H1 (cell line): ENCODE results near the gene PLXND1. TPM values are rescaled to one million over a fixed set of nuclear protein-coding genes. Genes with fewer than 3 reads are reported as not detected.
A peak's percentile ranks its signal among the peaks of the same experiment; 100 is the strongest.

Experiments used
- CTCF ChIA-PET: fragments of 300-600 bp; sonication (Branson Sonifier 250); formaldehyde crosslinking; loops from one replicate; lab custom pipeline; 2021; ENCODE audit not compliant: partially characterized antibody; lab: Charles Lee
- POLR2A ChIA-PET: fragments of 300-600 bp; sonication (Branson Sonifier 250); formaldehyde crosslinking; loops from one replicate; lab custom pipeline; 2021; ENCODE audit warnings: inconsistent platforms; ENCODE audit not compliant: partially characterized antibody; lab: Charles Lee
- DNase-seq, 2 experiments: peaks; one replicate each; pipeline versions ENCODE4 v3.0.0 to v3.0.0-alpha.2; 2010 to 2022; ENCODE audit warnings: low spot score in 2 of 2, low read depth in 1 of 2, mixed read lengths in 1 of 2
- FAIRE-seq: peaks from 2 replicates; lab custom pipeline; 2011; peaks lifted over from hg19 to GRCh38; lab: Jason Lieb, UNC
- H2AFZ ChIP-seq: 2 replicates; pipeline ENCODE4 v1.8.1; 2012; ENCODE audit warnings: low read length, inconsistent platforms
- H2AK5ac ChIP-seq: 2 replicates; pipeline ENCODE4 v1.6.1; 2013; ENCODE audit warnings: low read depth, low read length
- H2BK120ac ChIP-seq: replicated peaks from 2 replicates; pipeline ENCODE3; 2013; ENCODE audit warnings: low read depth, low read length, inconsistent platforms
- H2BK12ac ChIP-seq: 2 replicates; pipeline ENCODE4 v1.6.1; 2013; ENCODE audit warnings: low read depth, low read length
- H2BK15ac ChIP-seq: 2 replicates; pipeline ENCODE4 v1.6.1; 2013; ENCODE audit warnings: low read length
- H2BK20ac ChIP-seq: 2 replicates; pipeline ENCODE4 v1.6.1; 2013; ENCODE audit warnings: low read length
- H2BK5ac ChIP-seq: 2 replicates; pipeline ENCODE4 v1.6.1; 2013; ENCODE audit warnings: low read depth, low read length
- H3K14ac ChIP-seq: 2 replicates; pipeline ENCODE4 v1.6.1; 2013; ENCODE audit warnings: inconsistent platforms; ENCODE audit not compliant: insufficient read length
- H3K18ac ChIP-seq: 2 replicates; pipeline ENCODE4 v1.6.1; 2013; ENCODE audit warnings: low read length; ENCODE audit errors: extremely low read depth
- H3K23ac ChIP-seq: 2 replicates; pipeline ENCODE4 v1.6.1; 2013; ENCODE audit warnings: inconsistent platforms; ENCODE audit not compliant: insufficient read length
- H3K23me2 ChIP-seq: 2 replicates; pipeline ENCODE4 v1.6.1; 2013; ENCODE audit warnings: low read depth, low read length
- H3K27ac ChIP-seq: 2 replicates; pipeline ENCODE4 v1.6.1; 2011; ENCODE audit warnings: low read depth, low read length, inconsistent platforms
- H3K27me3 ChIP-seq, 4 experiments: replicated peaks in 1 of 4; 1 replicate in 1 of 4; 2 replicates in 3 of 4; pipeline versions ENCODE4 v1.6.1 to v1.8.1; 2011 to 2013; ENCODE audit warnings: low read length in 3 of 4, mild to moderate bottlenecking in 3 of 4, inconsistent platforms in 2 of 4, mixed read lengths in 2 of 4, moderate library complexity in 1 of 4; ENCODE audit not compliant: control insufficient read depth in 3 of 4, insufficient read depth in 3 of 4; ENCODE audit errors: extremely low read depth in 1 of 4
- H3K36me3 ChIP-seq, 4 experiments: 2 replicates each; pipeline versions ENCODE4 v1.6.1 to v1.8.1; 2011 to 2013; ENCODE audit warnings: mild to moderate bottlenecking in 4 of 4, low read length in 3 of 4, moderate library complexity in 2 of 4, control low read depth in 1 of 4, inconsistent platforms in 1 of 4; ENCODE audit not compliant: insufficient read depth in 4 of 4, control insufficient read depth in 2 of 4
- H3K4ac ChIP-seq: replicated peaks from 2 replicates; pipeline ENCODE3; 2013; ENCODE audit warnings: low read length, low read depth, mixed read lengths, inconsistent platforms; ENCODE audit not compliant: insufficient read length
- H3K4me1 ChIP-seq, 4 experiments: replicated peaks in 1 of 4; 1 replicate in 1 of 4; 2 replicates in 3 of 4; pipeline versions ENCODE4 v1.6.1 to v1.8.1; 2011 to 2013; ENCODE audit warnings: low read length in 3 of 4, inconsistent platforms in 2 of 4, mixed read lengths in 1 of 4; ENCODE audit not compliant: insufficient read depth in 4 of 4, control insufficient read depth in 3 of 4
- H3K4me2 ChIP-seq, 2 experiments: 2 replicates each; pipeline versions ENCODE4 v1.6.1 to v1.8.1; 2011 to 2013; ENCODE audit warnings: low read depth in 2 of 2, low read length in 2 of 2, control low read depth in 1 of 2, inconsistent platforms in 1 of 2, mild to moderate bottlenecking in 1 of 2; ENCODE audit not compliant: insufficient read depth in 1 of 2
- H3K4me3 ChIP-seq, 4 experiments: fragments of 200-600, 300-600 bp in 1 of 4; sonication (generic), shearing (Covaris generic), sonication (Bioruptor Twin) in 1 of 4; 2 replicates each; pipeline versions ENCODE4 v1.5.1 to v1.8.1; 2011 to 2016; ENCODE audit warnings: low read length in 4 of 4, low read depth in 3 of 4, control low read depth in 2 of 4, inconsistent platforms in 2 of 4, mild to moderate bottlenecking in 2 of 4, mixed read lengths in 1 of 4, moderate library complexity in 1 of 4; ENCODE audit not compliant: insufficient read depth in 2 of 4; ENCODE audit errors: extremely low read depth in 1 of 4
- H3K56ac ChIP-seq: replicated peaks from 2 replicates; pipeline ENCODE3; 2013; ENCODE audit warnings: low read depth, mild to moderate bottlenecking, mixed read lengths, low read length, inconsistent platforms; ENCODE audit not compliant: insufficient read length
- H3K79me1 ChIP-seq: 2 replicates; pipeline ENCODE4 v1.6.1; 2013; ENCODE audit warnings: low read depth, low read length, control low read depth
- H3K79me2 ChIP-seq, 2 experiments: 2 replicates each; pipeline versions ENCODE4 v1.6.1 to v1.8.1; 2012 to 2013; ENCODE audit warnings: low read length in 2 of 2, mild to moderate bottlenecking in 2 of 2, inconsistent platforms in 1 of 2; ENCODE audit not compliant: insufficient read depth in 2 of 2, control insufficient read depth in 1 of 2
- H3K9ac ChIP-seq, 4 experiments: replicated peaks in 1 of 4; 1 replicate in 1 of 4; 2 replicates in 3 of 4; pipeline versions ENCODE4 v1.6.1 to v1.8.1; 2011 to 2013; ENCODE audit warnings: low read depth in 3 of 4, low read length in 3 of 4, control low read depth in 2 of 4, mild to moderate bottlenecking in 2 of 4, moderate library complexity in 2 of 4, inconsistent platforms in 1 of 4; ENCODE audit errors: extremely low read depth in 1 of 4
- H3K9me3 ChIP-seq, 2 experiments: 2 replicates each; pipeline versions ENCODE4 v1.6.1 to v1.8.1; 2012 to 2013; ENCODE audit warnings: mild to moderate bottlenecking in 2 of 2, moderate library complexity in 2 of 2, control low read depth in 1 of 2, inconsistent platforms in 1 of 2, low read depth in 1 of 2, low read length in 1 of 2, mixed read lengths in 1 of 2; ENCODE audit not compliant: insufficient read depth in 2 of 2
- H4K20me1 ChIP-seq, 2 experiments: replicated peaks in 1 of 2; 2 replicates each; pipeline versions ENCODE3 to v1.8.1; 2011 to 2013; ENCODE audit warnings: inconsistent platforms in 2 of 2, low read length in 2 of 2, mild to moderate bottlenecking in 1 of 2; ENCODE audit not compliant: insufficient read depth in 2 of 2, control insufficient read depth in 1 of 2
- H4K5ac ChIP-seq: 2 replicates; pipeline ENCODE4 v1.6.1; 2013; ENCODE audit warnings: low read length, low read depth, mixed read lengths, inconsistent platforms; ENCODE audit not compliant: insufficient read length
- H4K8ac ChIP-seq: 2 replicates; pipeline ENCODE4 v1.8.0; 2013; ENCODE audit warnings: mild to moderate bottlenecking, moderate library complexity, low read length, inconsistent platforms; ENCODE audit not compliant: insufficient read depth; ENCODE audit errors: extremely low read depth
- H4K91ac ChIP-seq: replicated peaks from 2 replicates; pipeline ENCODE3; 2013; ENCODE audit warnings: low read length, mixed read lengths, inconsistent platforms; ENCODE audit not compliant: insufficient read length
- SIX5 ChIP-seq: IDR thresholded peaks from 2 replicates; pipeline ENCODE4 v1.6.1; 2011; ENCODE audit warnings: mild to moderate bottlenecking, low read depth, low read length
- WGBS, 2 experiments: shearing (Covaris generic) in 1 of 2; methylation state at CpG; one replicate each; pipeline versions ENCODE4 v1.1.6 to v1.1.7; 2013 to 2015; ENCODE audit warnings: low lambda C conversion rate in 2 of 2, mixed read lengths in 2 of 2, inconsistent platforms in 1 of 2, low coverage in 1 of 2, missing lambda C conversion rate in 1 of 2; ENCODE audit not compliant: insufficient replicate concordance in 2 of 2, insufficient coverage in 1 of 2, insufficient read length in 1 of 2; ENCODE audit errors: extremely low coverage in 1 of 2, missing lambda C conversion rate in 1 of 2; 5-methylcytosine and 5-hydroxymethylcytosine counted together
- polyA plus RNA-seq, 7 experiments: library from polyadenylated mRNA; depleted of rRNA in 3 of 7; stranded (reverse) in 5 of 7; unstranded in 2 of 7; fragments of >200 nt in 5 of 7; fragments of 200-250 nt in 2 of 7; gene quantifications; 1 replicate in 5 of 7; 2 replicates in 1 of 7; 4 replicates in 1 of 7; pipeline versions ENCODE4 v1.2.1 to v1.2.3, GENCODE V29; 2011 to 2013; ENCODE audit warnings: missing spikeins in 2 of 7, mixed read lengths in 2 of 7
- total RNA-seq: library from RNA; stranded (reverse); fragmentation: NEBNext Ultra II Directional; extraction: Animal tissue kit (Norgen Biotek cat#: 25700); gene quantifications from 2 replicates; pipeline ENCODE4 v1.2.1, GENCODE V29; 2021

PLXND1 gene
- total and polyA plus RNA-seq, 2 of the 8 experiments (the other 6 are each of a cell fraction or from before 2014, with no cell fraction given): 17.7 to 66.4 TPM

DNA sequence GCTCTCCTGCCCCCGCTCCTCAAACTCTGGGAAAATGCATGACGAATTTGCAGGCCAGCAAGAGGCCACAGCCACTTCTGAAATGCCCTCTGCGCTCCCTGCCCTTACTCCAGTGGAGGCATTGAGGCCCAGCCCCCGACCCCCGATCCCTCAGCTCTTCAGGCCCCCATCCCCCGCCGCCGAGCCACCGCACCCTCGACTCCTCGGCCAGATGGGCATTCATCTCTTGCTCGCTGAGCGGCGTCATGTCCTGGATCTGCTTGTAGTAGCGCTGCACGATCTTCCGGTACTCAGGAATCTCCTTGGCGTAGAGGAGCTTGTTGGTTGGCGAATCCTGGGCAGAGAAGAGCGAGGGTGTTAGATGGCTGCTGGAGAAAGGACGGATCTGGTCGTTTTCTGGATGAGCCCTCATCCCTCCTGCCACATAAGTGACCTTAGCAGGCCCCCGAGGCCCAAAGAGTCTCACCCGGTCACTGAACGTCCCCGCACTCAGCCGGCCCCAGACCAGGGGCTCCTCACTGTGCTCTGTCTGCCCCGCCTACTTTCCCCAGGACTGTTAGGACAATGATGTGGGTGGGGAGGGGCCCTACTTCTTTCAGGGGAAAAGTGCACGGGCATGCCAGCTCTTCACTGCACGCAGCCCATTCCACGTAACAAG, 49.5 kb downstream of the PLXND1 start:
- Histone ChIP-seq H2BK12ac (peak overlapping the region; percentile 87; the same call in 1 of the 2 replicates), H4K8ac (peak overlapping the region; percentile 65; the same call in 1 of the 2 replicates), H3K27ac (no peak overlapping the region), H3K56ac (no peak overlapping the region), H2BK120ac (no peak overlapping the region), H3K79me1 (no peaks in the 10 kb centered on the region), H4K91ac (no peak overlapping the region), H2BK5ac (no peak overlapping the region), H2AFZ (no peak overlapping the region), H3K9ac (no peak overlapping the region), H3K4me3 (no peak overlapping the region), H3K4me2 (no peak overlapping the region), H2BK15ac (0 out of 2 replicates have a peak overlapping the region, but pooled peaks have one; percentile 95), H3K79me2 (no peaks in the 10 kb centered on the region), H4K5ac (no peak overlapping the region), H3K23ac (no peak overlapping the region), H3K4me1 (peaks cover 3 to 22% (median 11%) of the 10 kb centered on the region in 4 experiments), H3K36me3 (no peaks in the 10 kb centered on the region; a peak in 1 of 8 replicates), H3K14ac (no peak overlapping the region), H4K20me1 (peaks cover 0 to 1% of the 10 kb centered on the region in 2 experiments), H2BK20ac (0 out of 2 replicates have a peak overlapping the region, but pooled peaks have one; percentile 86), H3K27me3 (no peaks in the 10 kb centered on the region; a peak in 1 of 7 replicates), H3K23me2 (no peaks in the 10 kb centered on the region), H3K4ac (no peak overlapping the region), H3K18ac (no peak overlapping the region; the same call in 1 of the 2 replicates), H2AK5ac (no peak overlapping the region), H3K9me3 (no peaks in the 10 kb centered on the region)
- no peak for DNase-seq
- ChIA-PET CTCF (interaction anchor here (0.6 to 11.3 kb wide), 5 partner anchors 9 to 120 kb away, joined by 4 to 93 read pairs (median 10); no protein-coding TSS in a partner anchor), POLR2A (interaction anchor here (0.8 to 1.2 kb wide), 2 partner anchors 46 to 109 kb away, joined by 3 read pairs; no protein-coding TSS in a partner anchor)
- FAIRE-seq: no peak
- 91% methylated on average over 26 of the region's 31 CpGs; no CpG with 5 or more reads in 1 of the 2 experiments for WGBS, 2 experiments
- TF ChIP-seq SIX5: no peak
